IPS-20b (cell line): ENCODE measurements around the gene GCLM.

Experiments used
- H3K27ac ChIP-seq: one replicate; pipeline ENCODE4 v1.5.1; 2013; ENCODE audit warnings: low read length
- H3K27me3 ChIP-seq: 2 replicates; pipeline ENCODE4 v1.6.1; 2013; ENCODE audit warnings: mild to moderate bottlenecking, low read length, inconsistent platforms; ENCODE audit not compliant: insufficient read depth
- H3K36me3 ChIP-seq: 2 replicates; pipeline ENCODE4 v1.6.1; 2013; ENCODE audit warnings: low read depth, mild to moderate bottlenecking, inconsistent platforms, low read length, moderate library complexity; ENCODE audit not compliant: insufficient read depth
- H3K4me1 ChIP-seq: 2 replicates; pipeline ENCODE4 v1.6.1; 2013; ENCODE audit warnings: mild to moderate bottlenecking, control low read depth, inconsistent platforms, low read length, moderate library complexity; ENCODE audit not compliant: insufficient read depth
- H3K4me3 ChIP-seq: 2 replicates; pipeline ENCODE4 v1.5.1; 2013; ENCODE audit warnings: mild to moderate bottlenecking, low read length, inconsistent platforms
- H3K9ac ChIP-seq: 2 replicates; pipeline ENCODE4 v1.6.1; 2013; ENCODE audit warnings: low read depth, mild to moderate bottlenecking, inconsistent platforms, low read length, moderate library complexity
- H3K9me3 ChIP-seq: 2 replicates; pipeline ENCODE4 v1.6.1; 2013; ENCODE audit warnings: mild to moderate bottlenecking, low read depth, low read length, inconsistent platforms; ENCODE audit not compliant: insufficient read depth

The GCLM gene

GRCh38 chr1:93845538-93846205, 63.6 kb downstream of the GCLM start:
- Histone ChIP-seq H3K9me3 (peaks cover 8% of the 10 kb centered on the region; the same call in 1 of the 2 replicates), H3K36me3 (no peaks in the 10 kb centered on the region), H3K4me1 (peaks cover 3% of the 10 kb centered on the region; the same call in 1 of the 2 replicates), H3K27me3 (no peaks in the 10 kb centered on the region; the same call in 1 of the 2 replicates), H3K4me3 (peak overlapping the region; percentile 90), H3K9ac (peak overlapping the region; percentile 38; the same call in 1 of the 2 replicates), H3K27ac (no peak overlapping the region)

DNA sequence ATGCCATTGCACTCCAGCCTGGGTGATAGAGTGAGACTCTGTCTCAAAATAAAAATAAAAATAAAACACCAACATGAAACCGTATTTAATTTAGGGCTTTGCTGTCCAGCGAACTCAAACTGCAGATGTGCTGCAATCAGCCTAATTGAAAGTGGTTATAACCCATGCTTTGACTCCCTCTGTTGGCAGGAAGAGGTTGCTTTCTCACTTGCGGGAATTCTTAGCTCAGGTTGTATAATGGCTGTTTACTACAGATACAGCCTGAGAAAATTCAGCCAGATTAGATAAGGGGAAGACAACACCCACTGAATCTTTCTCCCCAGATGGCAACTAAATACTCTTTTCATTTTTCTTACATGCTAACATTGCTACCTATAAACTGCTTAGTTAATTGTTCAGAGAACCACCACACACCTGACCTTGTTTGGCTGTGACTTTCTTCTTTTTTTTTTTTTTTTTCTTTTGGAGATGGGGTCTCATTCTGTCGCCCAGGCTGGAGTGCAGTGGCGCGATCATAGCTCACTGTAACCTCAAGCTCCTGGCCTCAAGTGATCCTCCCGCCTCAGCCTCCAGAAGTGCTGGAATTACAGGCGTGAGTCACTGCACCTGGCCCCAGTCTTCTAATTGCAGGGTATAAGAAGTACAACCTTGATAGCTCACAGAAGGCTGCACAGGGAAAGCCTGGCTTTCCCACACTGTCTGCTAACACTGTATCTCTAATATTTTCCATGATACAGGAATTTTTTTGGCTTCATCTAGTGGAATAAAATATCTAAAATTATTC, 64.8 kb downstream of the GCLM start:
- Histone ChIP-seq H3K9me3 (no peaks in the 10 kb centered on the region), H3K4me1 (peaks cover 3% of the 10 kb centered on the region; the same call in 1 of the 2 replicates), H3K9ac (no peak overlapping the region), H3K27ac (no peak overlapping the region), H3K27me3 (no peaks in the 10 kb centered on the region; the same call in 1 of the 2 replicates), H3K36me3 (no peaks in the 10 kb centered on the region), H3K4me3 (no peak overlapping the region)

DNA sequence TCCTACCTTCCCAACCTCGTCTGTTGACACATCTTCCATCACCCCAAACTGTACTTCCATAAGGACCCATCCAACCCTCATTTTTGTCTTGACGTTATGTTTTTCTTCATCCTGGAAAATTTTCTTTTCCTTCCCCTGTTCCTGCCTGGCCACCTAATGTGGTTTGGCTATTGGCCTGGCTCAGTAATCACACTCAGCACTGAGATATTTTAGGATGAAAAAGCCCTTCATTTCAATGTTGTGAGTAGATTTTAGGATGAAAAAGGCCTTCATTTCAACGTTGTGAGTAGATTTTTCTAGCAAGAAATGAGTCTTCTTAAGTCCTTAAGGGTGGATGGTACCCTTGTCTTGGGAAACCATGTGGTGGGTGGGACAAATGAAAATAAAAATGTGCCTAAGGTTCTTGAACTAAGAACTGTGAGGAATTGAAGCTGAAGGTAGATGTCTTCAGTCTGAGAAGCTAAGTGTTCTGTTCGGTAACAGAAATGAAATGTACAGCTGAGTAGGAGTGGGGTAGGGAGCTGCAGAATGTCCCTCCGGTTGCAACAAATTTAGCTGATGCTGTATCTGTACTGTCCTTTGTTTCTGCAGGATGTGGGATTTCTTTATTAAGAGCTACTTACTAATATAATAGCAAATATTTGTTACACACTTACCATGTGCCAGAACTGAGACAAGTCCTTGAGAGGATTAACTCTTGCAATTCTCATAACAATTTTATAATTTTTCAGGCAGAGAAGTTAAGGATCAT, 66.3 kb downstream of the GCLM start:
- no peaks in the 10 kb centered on the region for H3K9me3 ChIP-seq
- H3K4me1 ChIP-seq: peaks cover 3% of the 10 kb centered on the region; the same call in 1 of the 2 replicates
- no peak overlapping the region for H3K9ac ChIP-seq
- no peak overlapping the region for H3K4me3 ChIP-seq
- H3K27ac ChIP-seq: no peak overlapping the region
- H3K36me3 ChIP-seq: no peaks in the 10 kb centered on the region
- no peaks in the 10 kb centered on the region; the same call in 1 of the 2 replicates for H3K27me3 ChIP-seq

GRCh38 chr1:93841771-93842170, 67.5 kb downstream of the GCLM start:
- Histone ChIP-seq H3K9ac (no peak overlapping the region), H3K4me3 (no peak overlapping the region), H3K36me3 (no peaks in the 10 kb centered on the region), H3K27ac (no peak overlapping the region), H3K4me1 (peaks cover 3% of the 10 kb centered on the region; the same call in 1 of the 2 replicates), H3K9me3 (no peaks in the 10 kb centered on the region), H3K27me3 (no peaks in the 10 kb centered on the region; the same call in 1 of the 2 replicates)

DNA sequence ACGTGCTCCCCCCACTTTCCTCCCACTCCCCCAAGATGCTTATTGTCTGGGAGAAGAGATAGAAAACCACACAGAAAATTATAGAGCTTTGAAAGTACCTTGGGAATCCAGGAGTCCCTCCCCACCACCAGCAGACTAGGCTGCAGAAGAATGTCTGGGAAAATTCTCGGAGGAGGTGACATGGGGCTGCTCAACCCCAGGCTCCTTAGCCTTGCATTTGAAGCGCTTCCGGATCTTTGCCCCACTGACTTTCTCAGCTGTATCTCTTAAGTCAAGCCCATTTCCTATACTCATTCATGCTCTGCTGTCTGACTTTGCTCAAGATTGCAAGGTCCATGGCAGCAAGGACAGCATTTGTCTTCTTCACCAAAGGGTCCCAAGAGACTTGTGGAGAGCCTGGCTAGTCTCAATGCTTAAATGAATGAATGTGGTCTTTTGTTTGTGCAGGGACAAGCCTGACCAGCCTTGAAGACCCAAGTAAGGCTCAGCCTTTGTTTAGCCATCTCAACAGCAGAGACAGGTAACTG, 68.2 kb downstream of the GCLM start:
- H3K9me3 ChIP-seq: no peaks in the 10 kb centered on the region
- H3K36me3 ChIP-seq: no peaks in the 10 kb centered on the region
- H3K27me3 ChIP-seq: no peaks in the 10 kb centered on the region; the same call in 1 of the 2 replicates
- no peak overlapping the region for H3K4me3 ChIP-seq
- H3K9ac ChIP-seq: no peak overlapping the region
- H3K27ac ChIP-seq: no peak overlapping the region
- H3K4me1 ChIP-seq: peaks cover 3% of the 10 kb centered on the region; the same call in 1 of the 2 replicates

- H3K36me3 ChIP-seq: no peaks in the 10 kb centered on the region
- H3K27me3 ChIP-seq: no peaks in the 10 kb centered on the region
- H3K4me3 ChIP-seq: no peak overlapping the region
- H3K4me1 ChIP-seq: no peaks in the 10 kb centered on the region
- H3K9ac ChIP-seq: no peak overlapping the region
- H3K27ac ChIP-seq: no peak overlapping the region
- 0 out of 2 replicates have a peak, but pooled peaks cover 5% of the 10 kb centered on the region for H3K9me3 ChIP-seq
These were observed 69.5 kb downstream of the GCLM start for GRCh38 chr1:93839753-93840152.

- Histone ChIP-seq H3K4me1 (no peaks in the 10 kb centered on the region), H3K9ac (no peak overlapping the region), H3K27ac (no peak overlapping the region), H3K27me3 (no peaks in the 10 kb centered on the region), H3K4me3 (no peak overlapping the region), H3K36me3 (no peaks in the 10 kb centered on the region), H3K9me3 (peaks cover 8% of the 10 kb centered on the region; the same call in 1 of the 2 replicates)
These were observed 69.9 kb downstream of the GCLM start for GRCh38 chr1:93839307-93839706.

GRCh38 chr1:93837961-93838360, 71.3 kb downstream of the GCLM start:
- Histone ChIP-seq H3K9me3 (peaks cover 21% of the 10 kb centered on the region), H3K4me1 (no peaks in the 10 kb centered on the region), H3K27me3 (no peaks in the 10 kb centered on the region), H3K36me3 (peaks cover 3% of the 10 kb centered on the region; the same call in 1 of the 2 replicates), H3K9ac (no peak overlapping the region), H3K4me3 (no peak overlapping the region), H3K27ac (no peak overlapping the region)
